ENCODE data around the gene NR6A1.
A peak's percentile ranks its signal among the peaks of the same experiment; 100 is the strongest.

The NR6A1 gene

DNA sequence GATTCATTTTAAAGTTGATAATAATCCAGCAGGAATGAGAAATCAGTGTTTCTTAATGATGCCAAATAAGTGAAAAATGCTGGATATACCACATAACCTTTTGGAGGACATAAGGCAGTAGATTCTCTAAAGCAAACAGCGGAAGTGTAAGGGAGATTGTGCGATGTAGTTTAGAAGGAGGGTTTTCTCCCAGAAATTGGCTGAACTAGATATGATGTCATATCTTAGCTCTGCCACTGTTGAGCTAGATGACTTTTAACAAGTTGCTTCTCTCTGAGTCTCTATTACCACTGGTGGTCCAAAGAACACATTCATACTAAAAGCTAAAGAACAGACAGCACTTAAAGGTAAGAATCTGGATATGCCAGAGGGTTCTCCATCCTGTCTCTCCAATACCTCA, 107.0 kb downstream of the NR6A1 start:
- Histone ChIP-seq H3K27ac (no peak overlapping the region), H3K9ac (ENCODE audit: insufficient read length) (no peak overlapping the region), H3K9me3 (ENCODE audit: low read depth, low read length) (no peaks in the 10 kb centered on the region), H3K36me3 (ENCODE audit: insufficient read depth, low read length) (0 out of 2 replicates have a peak, but pooled peaks cover 6% of the 10 kb centered on the region), H3K4me3 (no peak overlapping the region)
- no peak for DNase-seq (ENCODE audit: low read depth, low spot score)
- TF ChIP-seq FOXP2 (optimal IDR thresholded peaks at IDR 0.05; ENCODE audit: control extremely low read depth, extremely low read length, insufficient read depth), result no peak

DNA sequence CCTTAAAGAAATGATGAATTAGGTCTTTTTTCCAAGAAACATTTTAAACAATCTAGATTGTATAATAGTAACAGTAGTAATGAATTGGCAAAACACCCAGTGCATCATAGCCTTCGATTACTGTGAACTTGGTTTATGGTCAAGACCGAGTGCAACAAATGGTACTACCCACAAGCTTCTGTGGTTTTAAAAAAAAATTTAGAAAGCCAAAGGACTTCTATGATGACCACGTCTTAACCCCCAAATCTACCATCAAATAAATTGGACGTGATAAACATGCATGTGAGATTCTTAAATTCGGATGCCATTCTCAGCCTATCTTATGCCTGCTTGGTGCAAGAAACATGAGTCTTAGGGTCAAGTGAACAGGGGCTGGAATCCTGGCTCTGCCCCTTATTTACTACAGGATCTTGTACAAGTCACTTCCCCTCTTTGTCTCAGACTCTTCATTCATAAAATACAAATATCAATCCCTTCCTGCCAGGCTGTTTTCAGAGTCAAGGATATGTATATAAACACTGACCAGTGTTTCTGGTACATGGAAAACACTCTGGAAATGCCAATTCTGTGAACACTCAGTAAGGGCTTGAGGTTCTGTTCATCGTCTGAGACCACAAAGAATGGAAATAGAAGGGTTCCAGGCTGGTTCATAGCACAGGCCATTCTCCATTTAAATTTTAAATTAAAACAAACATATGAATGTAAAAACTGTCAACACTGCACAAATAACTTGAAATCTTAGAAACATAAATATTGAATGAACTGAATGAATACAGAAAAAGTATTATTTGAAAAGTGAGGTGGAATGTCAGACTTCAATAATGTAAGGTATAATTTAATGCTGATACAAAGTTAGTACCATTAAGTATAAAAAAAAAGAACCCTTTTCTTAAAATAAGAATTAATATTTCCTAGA, 107.8 kb downstream of the NR6A1 start:
- DNase-seq (ENCODE audit: low read depth, low spot score), result no peak

GRCh38 chr9:124662561-124662960, 108.5 kb downstream of the NR6A1 start:
- Histone ChIP-seq H3K9me3 (ENCODE audit: low read depth, low read length) (no peaks in the 10 kb centered on the region), H3K9ac (ENCODE audit: insufficient read length) (no peak overlapping the region), H3K4me3 (no peak overlapping the region), H3K36me3 (ENCODE audit: insufficient read depth, low read length) (0 out of 2 replicates have a peak, but pooled peaks cover 6% of the 10 kb centered on the region), H3K27ac (no peak overlapping the region)
- DNase-seq (ENCODE audit: low read depth, low spot score), result no peak
- TF ChIP-seq FOXP2 (optimal IDR thresholded peaks at IDR 0.05; ENCODE audit: control extremely low read depth, extremely low read length, insufficient read depth) (no peak), POLR2AphosphoS5 (IDR thresholded peaks at IDR 0.05; ENCODE audit: borderline replicate concordance, low read depth, low read length) (no peak), EZH2 (IDR thresholded peaks at IDR 0.05) (no peak)

More for the DNA sequence above, 107.8 kb downstream of the NR6A1 start:
- Histone ChIP-seq H3K27ac (no peak overlapping the region), H3K4me3 (no peak overlapping the region), H3K9me3 (ENCODE audit: low read depth, low read length) (no peaks in the 10 kb centered on the region), H3K9ac (ENCODE audit: insufficient read length) (no peak overlapping the region), H3K36me3 (ENCODE audit: insufficient read depth, low read length) (0 out of 2 replicates have a peak, but pooled peaks cover 6% of the 10 kb centered on the region)
- TF ChIP-seq POLR2AphosphoS5 (IDR thresholded peaks at IDR 0.05; ENCODE audit: borderline replicate concordance, low read depth, low read length) (no peak), FOXP2 (optimal IDR thresholded peaks at IDR 0.05; ENCODE audit: control extremely low read depth, extremely low read length, insufficient read depth) (no peak), EZH2 (IDR thresholded peaks at IDR 0.05) (no peak)

DNA sequence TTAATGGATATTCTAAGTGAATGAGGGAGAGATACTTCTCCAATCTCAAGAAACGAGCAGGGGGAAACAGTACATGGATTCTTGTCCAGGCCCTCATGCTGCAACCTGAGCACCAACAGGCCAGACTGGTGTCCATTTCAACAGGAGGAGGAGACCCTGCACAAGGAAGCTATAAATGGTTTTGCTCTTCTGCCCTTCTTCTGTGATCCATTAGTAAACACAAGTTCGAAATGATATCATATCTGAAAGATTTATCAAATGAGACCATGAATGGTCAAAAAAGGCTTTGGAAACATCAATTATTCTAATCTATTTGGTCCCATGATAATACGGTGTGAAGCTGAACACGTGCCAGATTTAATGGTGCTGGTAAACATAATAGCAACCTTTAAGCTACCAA, 109.8 kb downstream of the NR6A1 start:
- H3K9ac ChIP-seq (ENCODE audit: insufficient read length), result peak overlapping the region; percentile 98
- no peaks in the 10 kb centered on the region for H3K9me3 ChIP-seq (ENCODE audit: low read depth, low read length)
- TF ChIP-seq FOXP2 (optimal IDR thresholded peaks at IDR 0.05; ENCODE audit: control extremely low read depth, extremely low read length, insufficient read depth), result no peak
- TF ChIP-seq EZH2 (IDR thresholded peaks at IDR 0.05), result no peak
- TF ChIP-seq POLR2AphosphoS5 (IDR thresholded peaks at IDR 0.05; ENCODE audit: borderline replicate concordance, low read depth, low read length), result no peak
- H3K27ac ChIP-seq, result peak overlapping the region; percentile 99; the same call in 1 of the 2 replicates
- H3K36me3 ChIP-seq (ENCODE audit: insufficient read depth, low read length), result 0 out of 2 replicates have a peak, but pooled peaks cover 6% of the 10 kb centered on the region
- peak overlapping the region; percentile 92 for H3K4me3 ChIP-seq
- no peak for DNase-seq (ENCODE audit: low read depth, low spot score)

GRCh38 chr9:124660341-124660801, 110.7 kb downstream of the NR6A1 start:
- H3K4me3 ChIP-seq, result peak overlapping the region; percentile 92

GRCh38 chr9:124659099-124659659, 111.9 kb downstream of the NR6A1 start:
- Histone ChIP-seq H3K4me3 (peak overlapping the region; percentile 92), H3K36me3 (ENCODE audit: insufficient read depth, low read length) (0 out of 2 replicates have a peak, but pooled peaks cover 2% of the 10 kb centered on the region), H3K9me3 (ENCODE audit: low read depth, low read length) (no peaks in the 10 kb centered on the region), H3K27ac (peak overlapping the region; percentile 99), H3K9ac (ENCODE audit: insufficient read length) (peak overlapping the region; percentile 98)
- peak; percentile 87 for DNase-seq (ENCODE audit: low read depth, low spot score)
- no peak for TF ChIP-seq EZH2 (IDR thresholded peaks at IDR 0.05)
- peak; percentile 65 for TF ChIP-seq FOXP2 (optimal IDR thresholded peaks at IDR 0.05; ENCODE audit: control extremely low read depth, extremely low read length, insufficient read depth)
- peak; percentile 82 for TF ChIP-seq POLR2AphosphoS5 (IDR thresholded peaks at IDR 0.05; ENCODE audit: borderline replicate concordance, low read depth, low read length)

More at GRCh38 chr9:124660341-124660801, 110.7 kb downstream of the NR6A1 start:
- peak; percentile 22 for DNase-seq (ENCODE audit: low read depth, low spot score)
- no peaks in the 10 kb centered on the region for H3K9me3 ChIP-seq (ENCODE audit: low read depth, low read length)
- no peak for TF ChIP-seq FOXP2 (optimal IDR thresholded peaks at IDR 0.05; ENCODE audit: control extremely low read depth, extremely low read length, insufficient read depth)
- no peak; the same call in 1 of the 2 replicates for TF ChIP-seq POLR2AphosphoS5 (IDR thresholded peaks at IDR 0.05; ENCODE audit: borderline replicate concordance, low read depth, low read length)
- TF ChIP-seq EZH2 (IDR thresholded peaks at IDR 0.05), result no peak
- H3K36me3 ChIP-seq (ENCODE audit: insufficient read depth, low read length), result 0 out of 2 replicates have a peak, but pooled peaks cover 6% of the 10 kb centered on the region
- peak overlapping the region; percentile 98 for H3K9ac ChIP-seq (ENCODE audit: insufficient read length)
- peak overlapping the region; percentile 99 for H3K27ac ChIP-seq

DNA sequence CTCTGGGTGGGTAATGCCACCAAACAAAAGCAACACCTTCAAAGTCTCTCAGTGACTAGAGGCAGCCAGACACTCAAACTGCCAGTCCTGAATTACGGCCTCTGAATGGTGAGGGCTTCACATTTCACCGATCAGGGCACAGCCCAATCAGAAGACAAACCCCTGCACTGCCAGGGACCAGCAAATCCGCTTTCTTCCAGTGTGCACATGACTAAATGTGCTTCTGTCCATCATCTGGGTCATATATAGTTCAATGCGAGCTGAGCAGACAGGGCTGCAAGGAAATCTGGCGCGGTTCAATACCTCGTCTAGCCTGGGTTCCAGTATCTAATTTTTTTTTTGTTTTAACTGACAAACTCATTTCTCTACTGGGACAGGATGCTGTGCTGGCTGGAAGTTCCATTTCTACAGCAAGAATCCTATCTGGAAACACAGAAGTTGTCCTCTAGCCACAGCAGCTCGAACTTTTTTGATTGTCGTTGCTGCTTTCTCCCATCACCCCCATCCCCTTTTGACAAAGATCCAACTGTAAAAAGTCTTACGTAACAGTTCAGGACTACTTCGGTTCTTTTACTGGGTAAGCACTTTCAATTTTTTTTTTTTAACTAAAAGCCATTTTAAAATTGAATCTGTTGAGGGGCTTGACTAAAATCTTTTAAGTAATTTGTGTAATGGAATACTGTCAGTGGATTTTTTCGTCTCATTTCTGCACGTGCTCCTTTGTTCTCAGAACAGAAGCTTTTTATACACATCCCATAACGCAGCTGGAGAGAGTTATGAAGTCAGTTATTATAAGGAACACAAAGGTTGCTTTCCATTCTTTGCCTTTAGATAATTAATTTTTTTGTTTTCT, 112.7 kb downstream of the NR6A1 start:
- peak; percentile 77 for DNase-seq (ENCODE audit: low read depth, low spot score)
- H3K9ac ChIP-seq (ENCODE audit: insufficient read length), result peak overlapping the region; percentile 98
- no peaks in the 10 kb centered on the region for H3K36me3 ChIP-seq (ENCODE audit: insufficient read depth, low read length)
- no peaks in the 10 kb centered on the region for H3K9me3 ChIP-seq (ENCODE audit: low read depth, low read length)
- peak overlapping the region; percentile 99 for H3K27ac ChIP-seq
- TF ChIP-seq EZH2 (IDR thresholded peaks at IDR 0.05) (no peak), POLR2AphosphoS5 (IDR thresholded peaks at IDR 0.05; ENCODE audit: borderline replicate concordance, low read depth, low read length) (peak; percentile 96)
- H3K4me3 ChIP-seq, result peak overlapping the region; percentile 92
